WTC11 (cell line): ENCODE data around the gene ACSF2. TPM values are rescaled to one million over a fixed set of nuclear protein-coding genes. Genes with fewer than 3 reads are reported as not detected.

Experiments
- ATAC-seq: fragments of 200-7000 bp; cut with Tn5 transposase; 2 replicates; pipeline ENCODE4 v1.10.0; 2021; ENCODE audit warnings: mild to moderate bottlenecking, moderate library complexity
- CTCF ChIA-PET: fragments of 300-600 bp; sonication (Branson Sonifier 250); formaldehyde crosslinking; loops from one replicate; lab custom pipeline; 2021; ENCODE audit warnings: antibody characterized with exemption; lab: Charles Lee
- POLR2A ChIA-PET: fragments of 350-600 bp; sonication (Branson Sonifier 250); formaldehyde crosslinking; loops from one replicate; lab custom pipeline; 2021; ENCODE audit warnings: antibody characterized with exemption; lab: Charles Lee
- DNase-seq: peaks from one replicate; pipeline ENCODE4 v3.0.0; 2021; ENCODE audit warnings: low spot score
- H3K27ac Mint-ChIP-seq: 2 replicates; pipeline ENCODE4 v1.8.0; 2021; ENCODE audit warnings: mixed read lengths
- H3K27me3 Mint-ChIP-seq: 2 replicates; pipeline ENCODE4 v1.8.0; 2021; ENCODE audit warnings: low read depth, mild to moderate bottlenecking, moderate library complexity, mixed read lengths
- H3K36me3 Mint-ChIP-seq: 2 replicates; pipeline ENCODE4 v1.8.0; 2021; ENCODE audit warnings: mixed read lengths
- H3K4me1 Mint-ChIP-seq: 2 replicates; pipeline ENCODE4 v1.8.0; 2022; ENCODE audit warnings: mixed read lengths
- H3K4me3 Mint-ChIP-seq: 2 replicates; pipeline ENCODE4 v1.8.0; 2021; ENCODE audit warnings: mild to moderate bottlenecking, moderate library complexity, mixed read lengths
- H3K9me3 Mint-ChIP-seq: 2 replicates; pipeline ENCODE4 v1.8.0; 2021; ENCODE audit warnings: mixed read lengths
- AFF4 ChIP-seq: sonication (generic); formaldehyde crosslinking; IDR thresholded peaks from 2 replicates; pipeline ENCODE4 v1.8.1; 2023; ENCODE audit warnings: mild to moderate bottlenecking, missing genetic modification reagents, borderline replicate concordance
- AR ChIP-seq: fragments of 250-450 bp; sonication (Bioruptor Pico); IDR thresholded peaks from 2 replicates; pipeline ENCODE4 v1.9.0; 2021; ENCODE audit warnings: mild to moderate bottlenecking
- ATF3 ChIP-seq: sonication (generic); formaldehyde crosslinking; conservative IDR thresholded peaks from 2 replicates; pipeline ENCODE4 v1.8.1; 2022; ENCODE audit warnings: mild to moderate bottlenecking, missing genetic modification reagents
- E2F4 ChIP-seq: sonication (generic); formaldehyde crosslinking; IDR thresholded peaks from 2 replicates; pipeline ENCODE4 v1.8.1; 2022; ENCODE audit warnings: low read depth, mild to moderate bottlenecking, moderate library complexity, missing genetic modification reagents, borderline replicate concordance
- FOXP4 ChIP-seq: sonication (generic); formaldehyde crosslinking; IDR thresholded peaks from 2 replicates; pipeline ENCODE4 v1.8.0; 2022; ENCODE audit warnings: mild to moderate bottlenecking, missing genetic modification reagents
- NFYB ChIP-seq: sonication (generic); formaldehyde crosslinking; conservative IDR thresholded peaks from 2 replicates; pipeline ENCODE4 v1.8.0; 2022; ENCODE audit warnings: low read depth, missing genetic modification reagents
- NR2C2 ChIP-seq: sonication (generic); formaldehyde crosslinking; IDR thresholded peaks from 2 replicates; pipeline ENCODE4 v1.8.0; 2022; ENCODE audit warnings: mild to moderate bottlenecking, missing genetic modification reagents
- STAT6 ChIP-seq: sonication (generic); formaldehyde crosslinking; conservative IDR thresholded peaks from 2 replicates; pipeline ENCODE4 v1.8.1; 2023; ENCODE audit warnings: mild to moderate bottlenecking, low read depth, missing genetic modification reagents, moderate library complexity
- TEAD4 ChIP-seq: sonication (generic); formaldehyde crosslinking; IDR thresholded peaks from 2 replicates; pipeline ENCODE4 v1.8.0; 2022; ENCODE audit warnings: mild to moderate bottlenecking, missing genetic modification reagents
- USF1 ChIP-seq: sonication (generic); formaldehyde crosslinking; IDR thresholded peaks from 2 replicates; pipeline ENCODE4 v1.8.0; 2022; ENCODE audit warnings: mild to moderate bottlenecking, missing genetic modification reagents
- USF2 ChIP-seq: sonication (generic); formaldehyde crosslinking; IDR thresholded peaks from 2 replicates; pipeline ENCODE4 v1.8.1; 2023; ENCODE audit warnings: mild to moderate bottlenecking, missing genetic modification reagents, moderate library complexity
- ZNF219 ChIP-seq: sonication (generic); formaldehyde crosslinking; IDR thresholded peaks from 2 replicates; pipeline ENCODE4 v1.8.0; 2023; ENCODE audit warnings: missing genetic modification reagents, mild to moderate bottlenecking, borderline replicate concordance
- ZNF263 ChIP-seq: sonication (generic); formaldehyde crosslinking; IDR thresholded peaks from 2 replicates; pipeline ENCODE4 v1.8.1; 2022; ENCODE audit warnings: low read depth, mild to moderate bottlenecking, moderate library complexity, missing genetic modification reagents
- ZNF512 ChIP-seq: sonication (generic); formaldehyde crosslinking; IDR thresholded peaks from 2 replicates; pipeline ENCODE4 v1.8.1; 2022; ENCODE audit warnings: missing genetic modification reagents, borderline replicate concordance
- ZSCAN18 ChIP-seq: fragments of 250-450 bp; sonication (Bioruptor Pico); IDR thresholded peaks from 2 replicates; pipeline ENCODE4 v2.1.2; 2022; ENCODE audit warnings: mild to moderate bottlenecking, moderate library complexity
- total RNA-seq: library from RNA; stranded (reverse); gene quantifications from 3 replicates; pipeline ENCODE4 v1.2.3, GENCODE V29; 2021

The ACSF2 gene
- total RNA-seq, 1 experiment from 2014 or later = 19.9 TPM

- Mint-ChIP-seq H3K4me1 (peaks cover 2% of the 10 kb centered on the region), H3K27me3 (no peaks in the 10 kb centered on the region), H3K27ac (no peak overlapping the region), H3K9me3 (no peaks in the 10 kb centered on the region), H3K36me3 (no peaks in the 10 kb centered on the region), H3K4me3 (no peak overlapping the region)
- DNase-seq (no peak), ATAC-seq (no peak)
- ChIA-PET POLR2A (no interaction called here), CTCF (no interaction called here)
- TF ChIP-seq E2F4 (CRISPR knock-in tag) (no peak), ATF3 (CRISPR knock-in tag) (no peak), USF2 (no peak), ZNF512 (CRISPR knock-in tag) (no peak), NFYB (no peak), NR2C2 (CRISPR knock-in tag) (no peak), FOXP4 (CRISPR knock-in tag) (no peak), ZNF263 (CRISPR knock-in tag) (no peak), USF1 (CRISPR knock-in tag) (no peak), AFF4 (CRISPR knock-in tag) (no peak), ZSCAN18 (CRISPR knock-in tag) (no peak), AR (no peak), STAT6 (CRISPR knock-in tag) (no peak), ZNF219 (no peak), TEAD4 (CRISPR knock-in tag) (no peak)
Observed at GRCh38 chr17:50448643-50449042, 22.6 kb downstream of the ACSF2 start.
